Measurements from ENCODE around the gene CAMTA1.

Gene CAMTA1

DNA sequence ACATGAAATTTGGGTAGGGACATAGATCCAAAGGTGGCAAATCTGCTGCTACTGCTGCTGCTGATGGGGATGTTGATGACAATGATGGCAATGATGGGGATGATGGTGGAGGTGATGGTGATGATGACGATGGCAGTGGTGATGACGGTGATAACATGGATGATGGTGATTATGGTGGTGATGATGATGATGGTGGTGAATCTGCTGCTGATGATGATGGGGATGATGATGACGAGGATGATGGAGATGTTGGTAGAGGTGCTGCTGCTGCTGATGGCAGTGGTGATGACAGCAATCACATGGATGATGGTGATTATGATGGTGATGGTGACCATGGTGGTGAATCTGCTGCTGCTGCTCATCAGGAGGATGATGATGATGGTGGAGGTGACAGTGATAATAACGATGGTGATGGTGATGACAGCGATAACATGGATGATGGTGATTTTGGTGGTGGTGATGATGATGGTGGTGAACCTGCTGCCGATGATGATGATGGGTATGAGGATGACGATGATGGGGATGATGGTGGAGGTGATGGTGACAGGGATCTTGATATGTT is 644.9 kb downstream of the CAMTA1 start:
- DNase-seq (ENCODE audit: low read depth in 2 of 2): no peak

DNA sequence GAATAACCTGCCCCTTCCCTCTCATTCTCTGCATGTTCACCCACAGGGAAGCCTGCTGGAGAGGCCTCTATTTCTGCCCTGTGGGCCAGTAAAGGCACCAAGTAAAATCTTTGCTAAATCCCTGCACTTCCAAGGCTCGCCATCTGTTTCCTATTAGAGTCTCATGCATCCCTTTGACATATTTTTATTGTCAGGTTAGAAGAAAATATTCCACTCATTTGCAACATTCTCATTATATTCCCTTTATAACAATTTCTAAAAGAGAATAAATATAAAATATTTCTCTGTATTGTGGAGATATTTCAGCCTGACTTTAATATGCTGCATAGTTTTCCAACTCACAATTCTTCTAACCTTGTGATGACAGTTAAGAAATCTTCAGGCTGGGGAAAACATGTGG is 645.4 kb downstream of the CAMTA1 start:
- no peak for DNase-seq (ENCODE audit: low read depth in 2 of 2)

DNA sequence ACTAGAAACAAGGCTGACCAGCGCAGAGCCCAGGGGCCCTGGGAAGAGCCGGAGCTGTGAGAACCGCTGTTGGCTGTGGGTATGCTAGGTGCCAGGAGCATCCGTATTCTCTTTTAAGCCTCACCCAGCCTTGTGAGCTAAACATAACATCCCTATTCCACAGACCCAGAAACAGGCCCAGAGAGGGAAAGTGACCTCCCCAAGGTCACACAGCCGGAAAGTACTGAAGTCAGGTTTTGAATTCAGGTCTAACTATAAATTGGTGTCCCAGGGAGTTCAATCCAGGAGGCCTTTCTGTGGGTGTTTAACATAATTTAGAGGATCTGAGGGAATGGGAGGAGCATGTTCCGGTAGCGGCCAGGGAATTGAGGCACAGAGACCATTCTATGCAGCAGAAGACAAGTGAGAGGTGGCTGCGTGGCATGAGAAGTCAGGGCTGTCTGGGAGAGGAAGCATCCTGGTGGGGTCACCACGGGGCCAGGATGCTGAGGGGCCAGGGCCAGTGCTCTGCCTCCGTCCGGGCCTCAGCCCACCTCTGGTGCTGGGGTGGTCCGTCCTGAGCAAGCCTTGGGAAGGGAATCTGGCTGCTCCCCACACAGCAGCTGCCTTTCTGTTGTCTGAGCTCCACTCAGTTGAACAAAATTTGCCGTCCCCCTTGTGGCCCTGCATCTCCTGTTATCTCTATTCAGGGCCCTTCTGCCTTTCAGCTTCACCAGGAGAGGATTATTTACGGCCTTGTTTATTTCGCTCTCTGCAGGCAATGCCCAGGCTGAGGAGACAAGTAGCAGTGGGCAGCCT is 647.0 kb downstream of the CAMTA1 start:
- DNase-seq (ENCODE audit: low read depth in 2 of 2): no peak

DNA sequence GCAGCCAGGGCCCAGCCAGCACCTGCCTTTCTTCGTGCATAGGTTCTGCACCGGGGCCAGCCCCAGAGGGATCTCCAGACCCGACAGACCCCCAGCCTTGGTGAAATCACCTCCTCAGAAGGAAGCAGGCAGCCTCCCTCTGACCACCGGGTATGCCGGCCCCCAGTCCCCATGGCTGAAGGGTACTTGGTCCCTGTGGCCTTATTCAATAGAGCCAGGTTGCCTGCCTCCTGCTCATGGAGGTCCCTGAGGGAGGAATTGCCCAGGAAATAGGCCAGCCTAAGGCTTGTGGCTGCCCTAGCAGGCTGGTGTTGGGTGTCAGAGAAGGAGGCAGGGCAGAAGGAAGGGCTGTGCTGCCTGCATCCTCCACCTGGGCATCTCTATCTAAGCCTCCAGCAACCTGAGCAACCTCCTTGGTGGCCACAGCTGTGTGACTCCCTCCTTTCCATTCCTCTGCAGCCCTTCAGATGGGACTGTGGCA is 647.7 kb downstream of the CAMTA1 start:
- DNase-seq (ENCODE audit: low read depth in 2 of 2): no peak

DNA sequence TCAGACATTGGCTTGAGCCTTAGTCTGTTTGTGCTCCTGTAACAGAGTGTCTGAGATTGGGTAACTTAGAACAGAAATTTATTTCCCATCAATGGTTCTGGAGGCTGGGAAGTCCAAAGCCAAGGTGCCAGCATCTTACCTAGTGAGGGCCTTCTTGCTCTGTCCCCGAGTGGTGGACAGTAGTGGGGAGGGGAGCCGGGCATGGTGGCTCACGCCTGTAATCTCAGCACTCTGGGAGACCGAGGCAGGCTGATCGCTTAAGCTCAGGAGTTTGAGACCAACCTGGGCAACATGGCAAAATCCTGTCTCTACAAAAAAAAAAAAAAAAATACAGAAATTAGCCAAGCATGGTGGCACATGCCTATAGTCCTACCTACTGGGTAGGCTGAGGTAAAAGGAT is 649.3 kb downstream of the CAMTA1 start:
- no peak for DNase-seq (ENCODE audit: low read depth in 2 of 2)

DNA sequence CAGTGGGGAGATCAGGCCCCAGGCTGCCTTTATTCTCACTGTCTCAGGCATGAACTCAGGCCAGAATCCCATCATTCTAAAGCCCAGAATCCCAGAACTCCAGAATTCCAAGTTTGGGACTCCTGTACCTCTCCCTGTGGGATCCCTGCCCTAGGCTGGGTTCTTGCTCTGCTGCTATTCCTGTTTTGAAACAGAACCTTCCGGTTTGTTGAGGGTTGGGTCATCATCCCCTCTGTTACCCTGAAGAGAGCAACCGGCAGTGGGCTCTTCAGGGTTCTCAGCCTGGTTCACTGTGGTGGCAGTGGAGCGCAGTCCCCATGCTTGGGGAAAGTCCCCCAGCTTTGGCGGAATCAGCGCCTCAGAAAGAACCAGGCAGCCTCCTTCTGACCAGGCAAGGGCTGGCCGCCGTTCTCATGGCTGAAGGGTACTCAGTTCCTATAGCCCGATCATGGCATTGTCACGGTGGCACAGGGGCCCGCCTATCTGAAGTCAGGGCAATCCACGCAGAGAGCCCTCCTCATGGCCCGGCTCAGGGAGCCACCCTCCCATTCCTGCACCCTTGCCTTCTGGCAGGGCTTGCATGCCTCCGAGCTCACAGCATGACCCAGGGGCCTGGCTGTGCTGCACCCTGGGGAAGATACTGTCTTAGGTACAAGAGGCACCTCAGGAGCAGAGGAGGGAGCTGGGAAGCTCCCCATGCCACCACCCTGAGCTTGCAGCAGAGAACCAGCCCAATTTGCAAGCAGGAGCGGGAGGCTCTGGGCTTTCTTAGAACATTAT is 650.2 kb downstream of the CAMTA1 start:
- no peak for DNase-seq (ENCODE audit: low read depth in 2 of 2)

DNA sequence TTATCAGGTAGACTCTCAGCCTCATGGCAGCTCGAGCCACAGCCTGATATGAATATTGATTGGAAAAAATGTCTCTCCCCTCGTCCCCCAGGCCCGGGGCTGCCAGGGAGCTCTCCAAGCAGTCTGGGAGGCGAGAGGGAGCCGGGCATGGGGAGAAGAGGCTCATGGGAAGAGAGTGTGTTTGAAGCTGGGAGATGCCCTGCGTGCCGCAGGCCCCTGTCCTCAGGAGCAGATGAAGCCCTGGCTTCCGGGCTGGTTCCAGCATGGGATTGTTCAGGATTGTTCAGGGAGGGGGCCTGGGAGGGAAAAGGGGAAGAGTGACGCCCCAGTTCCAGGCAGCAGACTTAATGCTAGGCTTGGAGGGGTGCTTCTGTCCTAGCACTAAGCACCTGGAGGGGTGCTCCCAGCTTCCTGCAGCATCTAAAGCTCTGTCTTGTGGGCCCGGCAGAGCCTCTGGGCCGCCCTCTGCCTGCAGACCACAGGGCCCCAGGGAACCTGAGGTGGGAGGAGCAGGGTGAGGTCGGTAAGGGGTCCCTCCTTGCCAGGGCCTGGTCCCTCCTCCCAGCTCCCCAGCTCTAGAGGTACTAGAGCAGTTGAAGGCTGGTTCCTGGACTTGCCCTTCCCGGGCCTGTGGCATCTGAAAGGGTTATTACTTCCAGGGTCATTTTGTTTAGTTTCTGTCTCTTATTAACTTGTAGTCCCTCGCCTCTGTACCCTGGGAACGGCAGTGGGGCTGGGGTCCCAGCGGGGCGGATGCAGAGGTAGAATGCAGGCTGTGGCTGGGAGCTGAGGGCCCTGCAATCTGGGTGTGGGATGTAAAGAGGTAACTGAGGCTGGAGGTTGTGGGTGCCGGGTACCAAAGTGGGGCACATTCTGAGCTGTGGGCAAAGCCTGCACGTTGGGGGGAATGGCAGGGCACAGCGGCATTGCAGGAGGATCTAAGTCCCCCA is 651.1 kb downstream of the CAMTA1 start:
- DNase-seq (ENCODE audit: low read depth in 2 of 2): no peak

DNA sequence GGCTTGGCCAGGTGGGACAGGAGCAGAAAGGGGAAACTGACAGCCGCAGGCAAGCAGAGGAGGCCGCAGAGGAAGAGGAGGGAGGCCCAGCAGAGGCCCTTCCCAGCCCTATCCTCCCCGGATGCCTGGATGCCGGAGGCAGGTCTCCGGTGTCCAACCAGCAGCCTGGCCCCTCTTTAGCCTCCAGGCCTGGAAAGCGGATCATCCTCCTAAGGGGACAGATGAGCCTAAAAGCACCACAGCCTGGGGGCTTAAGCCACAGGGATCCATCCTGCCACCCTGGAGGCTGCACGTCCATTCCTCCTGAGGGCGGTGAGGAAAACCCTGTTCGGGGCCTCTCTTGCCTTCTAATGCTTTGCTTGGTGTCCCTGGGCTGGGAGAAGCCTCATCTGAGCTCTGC is 651.8 kb downstream of the CAMTA1 start:
- DNase-seq (ENCODE audit: low read depth in 2 of 2): no peak

DNA sequence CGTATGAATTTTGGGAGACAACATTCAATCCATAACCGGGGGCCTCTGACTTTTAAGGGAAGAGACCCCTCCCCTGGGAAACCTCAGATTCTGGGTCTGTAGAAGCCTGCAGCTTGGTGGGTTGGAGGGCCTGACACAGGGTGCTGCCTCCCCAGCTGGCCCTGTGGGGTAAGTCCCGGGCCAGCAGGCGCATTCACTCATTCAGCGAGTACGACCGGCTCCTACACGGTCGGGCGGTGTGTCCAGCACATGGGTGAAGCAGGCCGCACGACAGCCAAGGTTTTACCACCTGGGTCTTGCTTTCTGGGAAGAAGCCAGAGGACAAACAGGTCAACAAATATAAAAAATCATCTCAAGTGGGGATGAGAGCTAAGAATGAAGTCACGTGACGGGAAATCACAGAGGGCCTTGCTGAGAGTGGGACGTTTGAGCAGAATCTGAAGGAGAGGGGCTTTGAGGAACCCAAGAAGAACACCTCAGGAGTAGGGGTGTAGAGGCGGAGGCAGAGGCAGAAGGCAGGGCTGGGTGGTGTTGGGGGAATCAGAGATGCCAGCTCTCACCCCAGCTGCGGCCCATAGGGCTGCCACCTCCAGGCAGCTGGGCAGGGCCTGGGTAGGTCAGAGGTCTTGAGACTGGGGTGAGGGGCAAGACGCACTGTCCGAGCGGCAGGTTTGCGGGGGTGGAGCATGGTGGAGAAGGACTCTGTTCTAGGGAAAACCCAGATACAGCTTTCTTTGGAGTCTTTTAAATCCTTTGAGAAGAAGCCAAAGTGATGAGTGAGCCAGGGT is 652.5 kb downstream of the CAMTA1 start:
- DNase-seq (ENCODE audit: low read depth in 2 of 2): no peak

DNA sequence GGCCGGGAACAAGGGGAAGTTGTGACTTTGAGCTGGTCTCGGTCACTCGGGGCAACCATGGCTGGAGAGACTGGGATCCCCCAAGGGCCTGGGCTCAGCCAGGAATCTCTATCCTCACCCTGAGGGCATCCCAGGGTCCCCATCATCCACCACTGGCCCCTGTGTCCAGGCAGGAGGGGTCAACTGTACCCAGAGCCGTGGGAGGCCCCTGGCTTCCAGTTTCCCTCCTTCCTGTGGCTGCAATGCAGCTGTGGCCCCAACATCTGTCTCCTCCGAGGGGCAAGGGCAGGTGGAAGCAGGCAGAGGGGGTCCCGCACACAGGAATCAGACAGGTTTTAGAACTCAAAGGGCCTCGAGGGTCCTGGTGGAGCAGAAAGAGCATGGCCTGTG is 653.1 kb downstream of the CAMTA1 start:
- DNase-seq (ENCODE audit: low read depth in 2 of 2): no peak

DNA sequence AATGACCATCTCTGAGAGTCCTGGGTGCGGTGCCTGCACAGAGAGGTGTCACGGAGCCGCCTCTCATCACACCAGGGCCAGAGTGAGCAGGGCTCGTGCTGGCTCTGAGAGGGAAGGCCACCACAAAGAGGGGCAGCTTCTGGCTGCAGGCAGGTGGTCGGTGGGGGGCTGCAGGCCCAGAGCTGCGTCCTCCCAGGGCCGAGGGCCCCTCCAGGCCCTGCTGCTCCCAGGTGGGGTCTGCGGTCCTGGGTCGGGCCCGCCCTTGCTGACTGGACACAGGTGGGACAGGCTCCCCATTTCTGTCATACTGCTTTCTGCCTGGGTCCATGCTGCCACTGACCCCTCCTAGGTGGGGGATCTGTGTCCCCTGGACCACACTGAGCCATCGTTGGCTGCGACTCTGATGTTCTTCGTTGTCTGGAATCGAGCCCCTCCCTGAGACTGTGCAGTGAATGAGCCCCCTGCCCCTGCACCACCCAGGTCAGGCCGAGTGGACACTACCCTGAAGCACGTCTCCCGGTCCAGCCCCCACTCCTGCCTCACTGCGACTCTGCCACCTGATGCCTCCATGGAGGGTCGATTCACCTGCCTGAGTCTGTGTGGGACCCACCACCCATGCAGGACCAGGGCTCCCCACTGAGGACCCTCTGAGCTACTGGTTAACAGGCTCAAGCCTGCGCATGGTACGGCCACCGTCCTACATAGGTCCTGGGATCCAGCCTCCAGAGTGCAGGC is 653.8 kb downstream of the CAMTA1 start:
- DNase-seq (ENCODE audit: low read depth in 2 of 2): no peak

DNA sequence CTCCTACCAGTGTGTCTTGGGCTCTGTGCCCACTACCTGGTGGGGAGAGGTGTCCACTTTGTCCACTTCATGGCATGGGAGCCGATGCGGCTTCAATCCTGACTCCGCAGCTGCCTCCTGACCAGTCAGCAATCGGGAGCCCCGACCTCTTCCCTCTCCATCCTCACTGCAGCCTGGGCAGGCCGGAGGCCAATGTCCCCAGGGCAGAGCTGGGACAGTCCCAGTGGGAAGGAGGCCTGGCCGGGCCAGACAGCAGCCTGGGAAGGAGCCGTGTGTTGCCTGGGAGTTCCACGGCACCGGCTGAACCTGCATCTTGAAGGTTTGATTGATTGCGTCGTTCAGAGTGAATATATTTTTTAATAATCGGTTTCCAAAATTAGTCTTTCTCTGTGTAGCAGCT is 654.9 kb downstream of the CAMTA1 start:
- no peak for DNase-seq (ENCODE audit: low read depth in 2 of 2)

DNA sequence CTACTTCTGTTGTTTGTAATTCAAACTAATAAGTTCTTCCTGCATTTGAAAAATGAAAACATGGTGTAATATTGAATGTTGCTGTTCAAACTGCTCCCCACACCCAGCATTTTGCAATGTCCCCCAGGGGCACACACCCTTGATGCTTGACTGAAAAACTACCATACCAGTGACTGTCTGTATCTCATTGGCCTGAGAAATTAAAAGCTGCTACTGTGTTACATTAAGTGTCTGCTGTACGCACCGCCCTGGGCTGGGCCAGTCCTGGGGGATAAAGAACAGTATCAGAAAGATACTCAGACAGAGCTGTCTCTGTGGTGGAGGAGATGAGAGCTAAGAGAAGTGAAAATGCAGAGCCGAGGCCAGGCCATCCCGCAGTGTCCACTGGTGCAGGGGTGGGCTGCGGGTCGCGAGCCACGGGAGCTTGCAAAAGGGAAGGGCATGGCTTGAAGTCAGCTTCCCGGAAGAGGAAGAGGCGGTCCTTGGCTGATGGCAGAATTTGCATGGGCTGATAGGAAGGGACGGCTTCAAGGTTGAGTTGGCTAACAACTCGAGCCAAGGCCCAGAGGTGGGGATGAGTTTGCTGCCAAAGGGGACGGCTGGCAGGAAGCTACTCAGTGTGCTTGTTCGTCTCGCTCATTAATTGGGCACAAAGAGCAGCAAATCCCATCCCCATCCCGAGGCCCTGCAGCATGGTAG is 656.0 kb downstream of the CAMTA1 start:
- DNase-seq (ENCODE audit: low read depth in 2 of 2): no peak

DNA sequence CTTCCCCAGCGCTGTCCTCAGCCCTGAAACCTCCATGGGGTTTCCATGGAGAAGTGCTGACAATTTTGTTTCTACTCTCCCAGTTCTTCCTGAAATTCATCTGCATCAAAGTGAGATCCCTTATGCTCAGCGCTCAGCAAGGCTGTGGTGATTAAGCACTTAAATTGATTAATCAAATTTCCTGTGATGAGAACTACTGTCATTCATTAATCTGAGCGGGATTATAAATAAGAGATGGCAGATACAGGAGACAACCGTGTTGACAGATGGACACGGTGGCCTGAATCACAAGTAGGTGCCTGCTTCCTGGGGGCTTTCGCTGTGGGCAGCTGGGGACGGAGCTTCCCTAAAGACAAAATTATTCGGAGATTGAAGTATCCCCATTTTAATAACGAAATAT is 656.8 kb downstream of the CAMTA1 start:
- DNase-seq (ENCODE audit: low read depth in 2 of 2): no peak

DNA sequence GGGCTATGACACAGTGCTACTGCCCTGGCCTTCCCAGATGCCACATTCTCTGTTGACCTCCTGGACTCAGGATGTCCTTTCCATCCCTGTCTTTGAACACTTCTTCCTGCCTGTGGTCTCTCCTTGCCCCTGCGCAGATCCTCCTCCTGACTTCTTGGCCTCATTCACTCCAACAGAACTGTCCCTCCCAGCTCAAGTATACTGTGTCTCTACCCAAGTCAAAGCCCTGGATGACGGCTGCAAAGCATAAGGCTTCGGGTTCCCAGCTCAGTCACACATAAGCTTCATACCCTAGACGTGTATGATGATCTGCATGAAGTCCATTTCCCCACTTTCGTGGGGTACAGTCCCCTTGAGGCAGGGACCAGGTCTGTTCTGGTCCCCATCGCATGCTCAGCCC is 657.7 kb downstream of the CAMTA1 start:
- DNase-seq (ENCODE audit: low read depth in 2 of 2): no peak

DNA sequence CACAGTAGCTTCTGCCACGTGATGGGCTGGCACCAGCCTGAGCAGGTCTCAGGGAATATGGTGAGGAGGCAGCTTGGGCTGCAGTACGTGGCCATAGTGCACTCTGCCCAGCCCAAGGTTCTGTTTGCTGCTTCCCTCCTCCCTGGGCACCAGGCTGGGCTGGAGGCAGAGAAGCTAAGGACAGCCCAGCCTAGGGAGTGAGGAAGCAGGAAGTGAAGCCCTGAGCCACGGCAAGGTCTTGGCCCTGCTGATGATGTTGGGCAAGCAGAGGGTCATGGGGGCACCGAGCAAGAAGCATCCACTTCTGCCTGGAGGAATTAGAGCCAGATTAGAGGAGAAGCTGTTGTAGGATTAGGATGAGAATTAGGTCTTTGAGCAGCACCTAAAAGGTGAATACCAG is 659.1 kb downstream of the CAMTA1 start:
- DNase-seq (ENCODE audit: low read depth in 2 of 2): no peak

DNA sequence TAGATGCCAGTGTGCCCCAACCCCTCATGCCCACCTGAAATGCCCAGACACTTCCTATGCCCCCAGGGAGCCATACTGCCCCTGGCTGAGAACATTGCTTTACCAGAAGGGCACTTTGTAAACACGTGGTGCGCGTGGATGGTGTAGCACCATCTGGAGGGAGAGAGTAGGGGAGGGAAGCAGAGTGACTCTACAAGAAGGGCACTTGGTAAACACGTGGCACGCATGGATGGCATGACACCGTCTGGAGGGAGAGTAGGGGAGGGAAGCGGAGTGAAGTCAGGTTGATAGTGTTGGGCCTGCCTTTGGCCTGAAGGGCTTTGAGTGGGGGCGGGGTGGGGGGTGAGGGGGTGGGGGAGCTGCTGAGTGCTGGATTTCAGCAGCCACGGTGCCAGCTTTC is 661.8 kb downstream of the CAMTA1 start:
- DNase-seq (ENCODE audit: low read depth in 2 of 2): no peak

DNA sequence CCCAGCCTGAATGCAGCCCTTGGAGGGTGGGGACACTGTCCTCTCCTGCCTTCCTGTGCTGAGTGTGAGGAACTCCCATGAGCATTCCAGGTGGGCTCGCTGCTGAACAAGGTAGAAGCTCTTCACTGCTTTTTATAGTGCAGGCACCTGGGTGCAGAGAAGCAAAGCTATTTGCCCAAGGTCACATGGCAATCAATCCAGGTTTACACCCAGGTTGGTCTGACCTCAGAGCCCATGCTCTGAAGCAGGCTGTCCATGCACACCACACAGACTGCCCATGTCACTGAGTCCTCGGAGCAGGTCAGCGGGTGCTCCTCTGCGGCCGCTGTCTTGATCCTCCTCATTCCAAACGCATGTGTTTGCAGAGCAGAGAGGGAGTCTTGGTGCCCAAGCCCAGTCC is 662.5 kb downstream of the CAMTA1 start:
- DNase-seq (ENCODE audit: low read depth in 2 of 2): no peak

DNA sequence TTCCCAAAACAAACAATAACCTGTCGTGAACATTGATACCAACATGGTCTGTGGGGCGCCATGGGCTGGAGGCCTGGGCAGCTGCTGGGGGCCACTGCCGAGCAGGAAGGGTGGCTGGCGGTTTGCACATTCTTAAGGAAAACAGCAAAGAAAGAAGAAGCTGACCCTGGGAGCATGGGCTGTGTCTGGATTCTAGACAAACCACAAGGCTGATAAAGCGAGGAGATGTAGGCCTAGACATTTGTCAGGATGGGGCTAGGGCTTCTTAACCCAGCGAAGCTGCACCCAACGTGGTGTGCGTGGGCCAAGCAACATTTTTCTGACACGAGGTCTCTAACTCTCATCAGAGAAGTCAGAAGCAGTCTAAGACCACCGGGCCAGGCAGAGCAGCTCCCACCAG is 663.7 kb downstream of the CAMTA1 start:
- DNase-seq (ENCODE audit: low read depth in 2 of 2): no peak

DNA sequence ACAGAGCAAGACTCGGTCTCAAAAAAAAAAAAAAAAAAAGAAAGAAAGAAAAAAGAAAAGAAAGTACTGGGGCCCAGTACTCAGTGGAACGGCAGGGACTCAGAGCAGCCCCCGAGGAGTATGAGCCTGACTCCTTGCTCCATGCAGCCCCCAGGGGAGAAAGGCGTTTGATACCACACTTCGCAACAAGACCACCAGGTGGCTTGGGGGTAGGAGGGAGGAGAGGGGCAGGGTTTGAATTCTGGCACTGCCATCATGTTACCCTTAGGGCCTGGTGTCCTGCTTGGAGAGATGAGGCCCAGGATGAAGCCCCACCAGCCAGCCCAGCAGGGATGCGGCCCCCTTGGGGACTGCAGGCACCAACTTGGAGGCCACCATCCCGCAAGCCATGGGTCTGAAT is 664.5 kb downstream of the CAMTA1 start:
- DNase-seq (ENCODE audit: low read depth in 2 of 2): no peak

All from activated CD4-positive, alpha-beta T cell treated with anti-CD3 and anti-CD28 coated beads for 24 hours (primary cell).